Daoy (cell line): ENCODE results near the gene KCNIP1. TPM values are rescaled to one million over a fixed set of nuclear protein-coding genes. Genes with fewer than 3 reads are reported as not detected.

ENCODE experiments used
- DNase-seq: peaks from one replicate; pipeline ENCODE4 v3.0.0-alpha.2; 2015; ENCODE audit warnings: low read depth
- total RNA-seq: library from RNA; depleted of rRNA; stranded (reverse); fragments of >200 nt; shearing (Covaris generic); gene quantifications from 2 replicates; pipeline ENCODE4 v1.2.3, GENCODE V29; 2014

KCNIP1 gene
- total RNA-seq, 1 experiment from 2014 or later: 1.9 TPM

GRCh38 chr5:170628691-170629565 is 125.1 kb downstream of the KCNIP1 start:
- DNase-seq: no peak

GRCh38 chr5:170629566-170630175 is 125.9 kb downstream of the KCNIP1 start:
- no peak for DNase-seq

- DNase-seq: no peak
Measured at GRCh38 chr5:170630226-170630625, 126.4 kb downstream of the KCNIP1 start.

GRCh38 chr5:170630711-170631141 is 126.9 kb downstream of the KCNIP1 start:
- DNase-seq: no peak

GRCh38 chr5:170631466-170632195 is 127.8 kb downstream of the KCNIP1 start:
- peak; percentile 61 for DNase-seq

GRCh38 chr5:170632266-170632984 is 128.6 kb downstream of the KCNIP1 start:
- DNase-seq: peak; percentile 15

- DNase-seq: peak; percentile 76
Measured at GRCh38 chr5:170632985-170633234, 129.1 kb downstream of the KCNIP1 start.

- peak; percentile 70 for DNase-seq
Measured at GRCh38 chr5:170633235-170634081, 129.6 kb downstream of the KCNIP1 start.

GRCh38 chr5:170634256-170634990 is 130.6 kb downstream of the KCNIP1 start:
- no peak for DNase-seq

- DNase-seq: no peak
Measured at GRCh38 chr5:170635706-170636105, 131.9 kb downstream of the KCNIP1 start.

- no peak for DNase-seq
Measured at GRCh38 chr5:170636206-170636605, 132.4 kb downstream of the KCNIP1 start.

- DNase-seq: no peak
Measured at GRCh38 chr5:170636801-170637477, 133.1 kb downstream of the KCNIP1 start.

- no peak for DNase-seq
Measured at GRCh38 chr5:170638051-170638450, 134.2 kb downstream of the KCNIP1 start.

- DNase-seq: peak; percentile 52
Measured at GRCh38 chr5:170638454-170639220, 134.8 kb downstream of the KCNIP1 start.

GRCh38 chr5:170639221-170639925 is 135.6 kb downstream of the KCNIP1 start:
- DNase-seq: no peak

- DNase-seq: no peak
Measured at GRCh38 chr5:170640731-170641588, 137.1 kb downstream of the KCNIP1 start.

GRCh38 chr5:170641589-170642031 is 137.8 kb downstream of the KCNIP1 start:
- DNase-seq: no peak
